Common myeloid progenitor, CD34-positive (primary cell): ENCODE measurements around the gene MEN1.

ENCODE experiments used
- CTCF ChIA-PET: fragments of 350-600 bp; sonication (Branson Sonifier 250); formaldehyde crosslinking; loops from one replicate; lab custom pipeline; 2021; ENCODE audit warnings: antibody characterized with exemption; lab: Charles Lee
- POLR2A ChIA-PET: fragments of 350-600 bp; sonication (Branson Sonifier 250); formaldehyde crosslinking; loops from one replicate; lab custom pipeline; 2021; ENCODE audit warnings: antibody characterized with exemption; lab: Charles Lee
- DNase-seq, 3 donors: peaks; one replicate each; pipeline versions ENCODE4 v3.0.0 to v3.0.0-alpha.2; 2013
- H3K27ac ChIP-seq, 2 experiments: 1 replicate in 1 of 2; 2 replicates in 1 of 2; pipeline ENCODE4 v1.7.0; 2013; ENCODE audit warnings: inconsistent platforms in 2 of 2, low read length in 2 of 2, mild to moderate bottlenecking in 2 of 2, low read depth in 1 of 2, moderate library complexity in 1 of 2; ENCODE audit not compliant: severe bottlenecking in 2 of 2, insufficient read depth in 1 of 2, poor library complexity in 1 of 2
- H3K27me3 ChIP-seq, 5 experiments: replicated peaks in 2 of 5; 1 replicate in 3 of 5; 2 replicates in 2 of 5; pipeline versions ENCODE4 v1.6.1 to v1.7.0; 2013; ENCODE audit warnings: low read length in 4 of 5, mild to moderate bottlenecking in 2 of 5, moderate library complexity in 2 of 5, inconsistent platforms in 1 of 5; ENCODE audit not compliant: insufficient read depth in 5 of 5, control insufficient read depth in 4 of 5
- H3K36me3 ChIP-seq, 4 experiments: 1 replicate in 2 of 4; 2 replicates in 2 of 4; pipeline versions ENCODE4 v1.6.1 to v1.7.0; 2013; ENCODE audit warnings: low read length in 3 of 4, control low read depth in 1 of 4, mild to moderate bottlenecking in 1 of 4; ENCODE audit not compliant: control insufficient read depth in 4 of 4, insufficient read depth in 4 of 4
- H3K4me1 ChIP-seq, 4 experiments: 1 replicate in 3 of 4; 2 replicates in 1 of 4; pipeline versions ENCODE4 v1.6.1 to v1.7.1; 2013; ENCODE audit warnings: low read length in 3 of 4, mild to moderate bottlenecking in 3 of 4, control low read depth in 1 of 4, inconsistent platforms in 1 of 4, moderate library complexity in 1 of 4; ENCODE audit not compliant: control insufficient read depth in 4 of 4, insufficient read depth in 4 of 4; ENCODE audit errors: control extremely low read depth in 1 of 4
- H3K4me3 ChIP-seq, 7 experiments: 1 replicate in 4 of 7; 2 replicates in 3 of 7; pipeline versions ENCODE4 v1.5.1 to v1.7.0; 2013; ENCODE audit warnings: mild to moderate bottlenecking in 7 of 7, low read length in 6 of 7, moderate library complexity in 6 of 7, inconsistent platforms in 2 of 7, low read depth in 2 of 7, control low read depth in 1 of 7; ENCODE audit not compliant: insufficient read depth in 4 of 7, control insufficient read depth in 1 of 7; ENCODE audit errors: extremely low read depth in 1 of 7
- H3K9me3 ChIP-seq, 5 experiments: 1 replicate in 4 of 5; 2 replicates in 1 of 5; pipeline versions ENCODE4 v1.6.1 to v1.7.1; 2013; ENCODE audit warnings: low read length in 4 of 5, mild to moderate bottlenecking in 2 of 5, inconsistent platforms in 1 of 5, low read depth in 1 of 5, moderate library complexity in 1 of 5; ENCODE audit not compliant: control insufficient read depth in 4 of 5, insufficient read depth in 2 of 5; ENCODE audit errors: control extremely low read depth in 1 of 5
- WGBS: methylation state at CpG from one replicate; pipeline ENCODE4 v1.1.5; 2013; ENCODE audit not compliant: insufficient coverage; 5-methylcytosine and 5-hydroxymethylcytosine counted together

The MEN1 gene

DNA sequence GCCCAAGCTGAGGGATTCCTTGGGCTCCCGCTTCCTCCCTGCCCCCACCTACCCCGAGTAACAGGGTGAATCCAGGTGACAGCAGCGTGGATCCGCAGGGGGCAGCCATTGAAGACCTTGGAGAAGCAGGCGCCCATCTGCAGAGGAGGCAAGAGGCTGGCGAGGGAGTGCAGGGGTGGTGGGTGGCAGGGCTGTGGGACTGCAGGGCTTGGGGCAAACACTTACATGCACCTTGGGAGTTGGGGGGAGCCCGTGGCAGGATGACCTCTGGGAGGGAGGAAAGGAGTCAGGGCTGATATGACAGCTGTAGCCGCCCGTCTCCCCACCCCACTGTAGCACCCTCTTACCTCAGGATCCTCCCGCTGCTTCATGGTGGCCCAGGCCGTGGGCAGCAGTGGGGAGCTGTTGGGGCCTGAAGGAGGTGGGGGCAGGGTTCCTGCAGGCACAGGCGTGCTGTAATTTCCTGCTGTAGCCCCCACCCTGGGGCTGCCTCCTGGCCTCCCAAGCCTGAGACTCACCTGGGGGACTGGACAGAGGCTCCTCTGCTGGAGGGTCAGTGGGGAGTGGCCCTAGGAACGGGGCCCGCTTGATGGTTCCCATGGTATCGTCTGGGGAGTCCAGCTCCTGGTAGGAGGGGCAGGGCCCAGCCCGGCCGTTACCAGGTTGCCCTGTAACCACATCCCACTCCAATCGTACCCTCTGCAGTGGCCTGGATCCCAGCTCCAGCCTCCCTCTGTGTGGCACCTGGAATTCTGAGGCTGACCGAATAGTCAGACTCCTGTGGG lies 13.4 kb downstream of the MEN1 start:
- peaks cover 0 to 59% (median 24%) of the 10 kb centered on the region in 4 experiments for H3K36me3 ChIP-seq
- DNase-seq, result no peak
- no peaks in the 10 kb centered on the region for H3K9me3 ChIP-seq
- H3K4me3 ChIP-seq, result peak overlapping the region in 1 of 7 experiments; percentile 4
- H3K27ac ChIP-seq, result no peak overlapping the region
- CTCF ChIA-PET, result interaction anchor here (1.3 to 2.4 kb wide), 3 partner anchors 10 to 97 kb away, joined by 3 to 10 read pairs (median 4); no protein-coding TSS in a partner anchor
- H3K27me3 ChIP-seq, result no peaks in the 10 kb centered on the region
- peaks cover 0 to 67% (median 61%) of the 10 kb centered on the region in 4 experiments for H3K4me1 ChIP-seq
- POLR2A ChIA-PET, result interaction anchor here (0.6 kb wide), 1 partner anchor 53 kb away, joined by 3 read pairs; no protein-coding TSS in a partner anchor
- WGBS, result 72% methylated on average over 12 of the region's 19 CpGs

DNA sequence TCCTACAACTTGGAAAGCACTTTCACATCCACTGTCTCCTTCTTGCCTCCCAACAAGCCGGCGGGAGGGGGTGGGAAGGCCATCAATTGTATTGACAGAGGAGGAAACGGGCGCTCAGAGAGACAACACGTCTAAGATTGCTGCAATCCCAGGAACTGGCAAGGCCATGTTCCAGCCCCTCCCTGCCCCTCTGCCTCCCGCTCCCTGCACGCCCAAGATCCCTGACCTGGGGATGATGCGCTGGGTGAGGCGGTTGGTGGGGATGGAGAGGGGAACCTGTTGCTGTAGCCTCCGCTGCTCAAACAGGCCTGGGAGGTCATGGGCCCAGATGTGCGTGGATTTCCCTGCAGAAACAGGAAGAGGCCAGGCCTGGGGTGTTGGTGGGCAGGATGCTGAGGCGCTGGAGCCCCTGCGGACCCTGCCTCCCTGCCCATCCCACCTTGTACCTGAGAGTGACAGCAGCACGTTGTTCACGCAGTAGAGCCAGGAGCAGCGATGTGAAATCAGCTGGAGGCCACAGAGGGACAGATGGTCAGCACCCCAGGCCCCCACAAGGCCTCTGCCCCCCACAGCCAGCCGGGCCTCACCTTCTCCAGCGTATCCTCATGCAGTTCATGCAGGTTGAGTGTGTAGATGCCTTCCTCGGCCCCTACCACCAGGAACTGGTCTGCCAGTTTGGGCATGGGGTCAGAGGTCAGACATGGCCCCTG lies 14.1 kb downstream of the MEN1 start:
- peak overlapping the region in 2 of 7 experiments; percentile 4 to 10 for H3K4me3 ChIP-seq
- peaks cover 0 to 59% (median 54%) of the 10 kb centered on the region in 4 experiments for H3K4me1 ChIP-seq
- ChIA-PET CTCF (interaction anchor here (1.5 to 2.4 kb wide), 2 partner anchors 10 to 97 kb away, joined by 3 to 10 read pairs; no protein-coding TSS in a partner anchor), POLR2A (no interaction called here)
- H3K9me3 ChIP-seq, result no peaks in the 10 kb centered on the region
- 38% methylated on average over 13 of the region's 19 CpGs for WGBS
- H3K36me3 ChIP-seq, result peaks cover 0 to 66% (median 30%) of the 10 kb centered on the region in 4 experiments
- peak overlapping the region in 1 of 2 experiments; percentile 16 for H3K27ac ChIP-seq
- H3K27me3 ChIP-seq, result no peaks in the 10 kb centered on the region
- DNase-seq, result peak in 2 of 3 donors; percentile 53 to 58

DNA sequence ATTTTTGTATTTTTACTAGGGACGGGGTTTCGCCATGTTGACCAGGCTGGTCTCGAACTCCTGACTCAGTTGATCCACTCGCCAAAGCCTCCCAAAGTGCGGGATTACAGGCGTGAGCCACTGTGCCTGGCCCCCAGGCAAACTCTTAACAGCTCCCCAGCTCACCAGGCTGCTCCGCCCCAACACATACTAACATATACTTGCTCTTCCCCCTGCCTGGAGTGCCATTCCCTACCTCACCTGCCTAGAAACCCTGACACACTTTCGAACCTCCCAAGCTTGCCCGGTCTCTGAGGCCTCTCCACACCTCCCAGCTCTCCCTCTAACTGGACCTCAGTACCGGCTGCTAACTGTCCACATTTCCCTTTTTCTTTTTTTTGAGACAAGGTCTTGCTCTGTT lies 15.8 kb downstream of the MEN1 start:
- Histone ChIP-seq H3K4me3 (no peak overlapping the region), H3K9me3 (no peaks in the 10 kb centered on the region), H3K27me3 (no peaks in the 10 kb centered on the region), H3K4me1 (peaks cover 0 to 44% (median 37%) of the 10 kb centered on the region in 4 experiments), H3K36me3 (peaks cover 0 to 66% (median 36%) of the 10 kb centered on the region in 4 experiments), H3K27ac (no peak overlapping the region)
- DNase-seq, result no peak
- ChIA-PET CTCF (interaction anchor here (0.7 to 2.2 kb wide), 7 partner anchors 10 to 95 kb away, joined by 3 to 14 read pairs (median 3); partner anchors contain the start of gene CDC42BPG), POLR2A (no interaction called here)
- WGBS, result 98% methylated on average over 10 of the region's 10 CpGs

DNA sequence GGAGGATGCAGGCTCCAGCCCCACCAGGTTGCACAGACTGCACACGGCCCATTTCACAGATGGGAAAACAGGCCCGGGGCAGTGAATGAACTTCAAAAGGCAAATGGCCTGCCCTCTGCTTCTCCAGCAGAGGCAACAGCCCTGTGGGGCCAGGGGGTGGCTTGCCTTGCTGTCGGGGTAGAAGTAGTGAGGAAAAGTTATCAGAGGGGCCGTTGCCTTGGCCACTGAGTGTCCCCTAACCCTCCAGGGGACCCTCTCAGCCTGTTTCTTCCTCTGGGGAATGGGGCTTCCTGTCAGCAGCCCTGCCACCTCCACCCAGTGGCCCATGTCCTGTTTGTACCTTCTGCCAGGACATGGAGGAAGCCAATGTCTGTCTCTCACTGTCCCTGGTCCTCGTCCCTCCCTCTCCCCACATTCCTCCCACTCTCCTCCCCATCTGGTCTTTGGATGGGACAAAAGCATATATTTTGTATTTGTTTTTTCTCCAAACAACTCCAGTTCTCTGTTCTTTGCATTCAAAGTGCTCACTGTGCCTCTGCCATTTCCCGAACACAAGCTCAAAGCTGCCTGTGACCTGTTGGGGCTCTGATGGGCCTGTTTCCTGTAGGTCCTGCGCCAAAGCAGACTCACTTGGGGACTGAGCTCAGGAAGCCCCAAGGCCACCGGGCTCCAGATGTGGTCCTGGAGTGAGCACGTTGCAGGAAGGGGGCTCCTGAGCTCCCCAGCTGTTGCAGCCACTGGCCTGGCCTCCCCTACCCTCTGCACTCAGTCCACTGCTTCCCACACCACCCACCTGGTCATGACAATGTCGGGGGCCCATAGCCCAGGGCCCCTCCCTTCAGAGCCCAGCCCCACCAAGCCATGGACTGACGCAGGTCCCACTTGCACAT lies 16.8 kb downstream of the MEN1 start:
- Histone ChIP-seq H3K4me1 (peaks cover 0 to 38% (median 34%) of the 10 kb centered on the region in 4 experiments), H3K36me3 (peaks cover 0 to 65% (median 38%) of the 10 kb centered on the region in 4 experiments), H3K9me3 (no peaks in the 10 kb centered on the region), H3K27me3 (no peaks in the 10 kb centered on the region), H3K27ac (peak overlapping the region; percentile 50 to 55), H3K4me3 (no peak overlapping the region)
- peak in 1 of 3 donors; percentile 50 for DNase-seq
- POLR2A ChIA-PET, result no interaction called here
- CTCF ChIA-PET, result interaction anchor here (0.7 to 2.2 kb wide), 9 partner anchors 9 to 203 kb away, joined by 3 to 14 read pairs (median 3); partner anchors contain the start of genes BATF2 and CDC42BPG
- 41% methylated on average over 8 of the region's 11 CpGs for WGBS

DNA sequence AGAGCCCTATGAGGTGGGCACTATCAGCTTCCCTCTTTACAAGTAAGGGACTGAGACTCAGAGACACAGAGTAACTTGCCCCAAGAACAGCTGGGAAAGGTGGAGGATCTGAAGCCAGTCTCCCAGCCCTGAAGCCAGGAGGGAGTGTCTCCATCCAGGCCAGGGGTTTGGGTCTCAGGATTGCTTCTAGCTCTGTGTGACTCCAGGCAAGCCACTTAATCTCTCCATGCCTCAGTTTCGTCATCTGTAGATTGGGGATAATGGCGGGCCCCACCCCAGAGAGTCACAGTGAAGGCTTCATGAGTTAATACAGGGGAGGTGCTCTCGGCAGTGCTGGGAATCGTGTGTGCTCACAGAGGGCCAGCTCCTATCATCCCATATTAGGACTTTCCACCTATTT lies 17.9 kb downstream of the MEN1 start:
- Histone ChIP-seq H3K4me1 (peaks cover 0 to 40% (median 35%) of the 10 kb centered on the region in 4 experiments), H3K9me3 (no peaks in the 10 kb centered on the region), H3K27me3 (no peaks in the 10 kb centered on the region), H3K36me3 (peaks cover 0 to 73% (median 39%) of the 10 kb centered on the region in 4 experiments), H3K4me3 (no peak overlapping the region), H3K27ac (no peak overlapping the region)
- ChIA-PET CTCF (interaction anchor here (0.9 to 1.5 kb wide), 3 partner anchors 13 to 54 kb away, joined by 3 to 6 read pairs (median 5); partner anchors contain the start of gene SF1), POLR2A (interaction anchor here (1.0 kb wide), 1 partner anchor 96 kb away, joined by 3 read pairs; no protein-coding TSS in a partner anchor)
- WGBS, result no CpG with 5 or more reads among the region's 4 CpGs
- no peak for DNase-seq

DNA sequence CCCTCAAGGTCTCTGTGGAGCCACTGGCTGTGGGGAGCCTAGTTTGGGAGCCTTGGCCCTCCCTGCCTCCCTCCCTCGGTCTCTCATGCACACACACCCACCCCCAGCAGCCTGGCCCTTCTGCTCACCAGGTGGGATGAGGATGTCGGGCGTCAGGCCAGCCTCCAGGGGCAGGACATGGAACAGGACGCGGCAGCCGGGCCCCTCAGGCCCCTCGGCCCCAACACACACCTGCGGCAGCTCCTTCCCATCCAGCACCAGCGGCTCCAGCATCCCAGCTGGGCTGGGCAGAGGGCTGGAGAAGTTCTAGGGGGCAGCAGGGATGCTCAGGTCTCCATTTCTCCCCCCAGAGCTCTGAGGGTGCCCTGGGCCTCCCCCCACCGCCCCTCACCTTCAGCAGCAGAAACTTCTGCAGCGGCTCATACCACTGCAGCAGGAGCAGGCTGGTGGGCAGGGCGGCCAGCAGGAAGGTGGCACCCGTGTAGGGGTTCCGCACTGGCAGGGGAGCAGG lies 18.5 kb downstream of the MEN1 start:
- POLR2A ChIA-PET, result interaction anchor here (1.0 kb wide), 1 partner anchor 96 kb away, joined by 3 read pairs; no protein-coding TSS in a partner anchor
- 98% methylated on average over 9 of the region's 14 CpGs for WGBS
- no peaks in the 10 kb centered on the region for H3K27me3 ChIP-seq

More for the DNA sequence above, 18.5 kb downstream of the MEN1 start:
- CTCF ChIA-PET, result interaction anchor here (0.9 to 1.5 kb wide), 5 partner anchors 9 to 100 kb away, joined by 3 to 9 read pairs (median 5); partner anchors contain the start of gene SF1
- no peaks in the 10 kb centered on the region for H3K9me3 ChIP-seq
- peaks cover 0 to 34% (median 29%) of the 10 kb centered on the region in 4 experiments for H3K4me1 ChIP-seq
- no peak for DNase-seq
- H3K27ac ChIP-seq, result no peak overlapping the region
- H3K36me3 ChIP-seq, result peaks cover 0 to 67% (median 34%) of the 10 kb centered on the region in 4 experiments
- no peak overlapping the region for H3K4me3 ChIP-seq
